K562 (cell line): ENCODE data around the gene RADX. TPM values are rescaled to one million over a fixed set of nuclear protein-coding genes. Genes with fewer than 3 reads are reported as not detected.

Experiments used
- ATAC-seq: fragments of 200-7000 bp; cut with Tn5 transposase; 3 replicates; pipeline ENCODE4 v1.9.1; 2020; ENCODE audit warnings: moderate library complexity
- BruUV-seq: library from RNA; stranded (reverse); fragments of 400-500 nt; replicated peaks from 2 replicates; lab custom pipeline; 2021; lab: Mats Ljungman, UMichigan
- CTCF ChIA-PET: fragments of 300-600 bp; formaldehyde crosslinking; extraction: SDS; loops from one replicate; lab custom pipeline; 2021; ENCODE audit warnings: low intra/inter-chr PET ratio; lab: Yijun Ruan, JAX
- POLR2A ChIA-PET: fragments of 300-600, 350-650 bp; sonication (Branson Sonifier 250); formaldehyde crosslinking; extraction: SDS; loops from one replicate; lab custom pipeline; 2021; ENCODE audit warnings: antibody characterized with exemption, inconsistent platforms; lab: Yijun Ruan, JAX
- DNase-seq, 4 experiments: peaks; one replicate each; pipeline versions ENCODE4 v3.0.0 to v3.0.0-alpha.2; 2011 to 2018; ENCODE audit warnings: low spot score in 3 of 4, mixed read lengths in 3 of 4; ENCODE audit errors: extremely low read depth in 1 of 4
- FAIRE-seq: peaks from 2 replicates; lab custom pipeline; 2011; peaks lifted over from hg19 to GRCh38; lab: Jason Lieb, UNC
- H2AFZ ChIP-seq: 2 replicates; pipeline ENCODE4 v1.6.0; 2011; ENCODE audit warnings: low read depth, low read length, control low read depth, inconsistent platforms
- H3K27ac ChIP-seq: fragments of 200-600 bp; 3 replicates; pipeline ENCODE4 v1.8.0; 2011; ENCODE audit warnings: low read depth, mild to moderate bottlenecking, control low read depth, inconsistent platforms, low read length, moderate library complexity, mixed read lengths; ENCODE audit errors: extremely low read depth
- H3K27me3 ChIP-seq, 2 experiments: fragments of 300-600 bp in 1 of 2; 2 replicates in 1 of 2; 3 replicates in 1 of 2; pipeline versions ENCODE4 v1.6.0 to v1.8.0; 2011; ENCODE audit warnings: inconsistent platforms in 2 of 2, low read length in 2 of 2, mild to moderate bottlenecking in 1 of 2, mixed read lengths in 1 of 2, moderate library complexity in 1 of 2; ENCODE audit not compliant: control insufficient read depth in 2 of 2, insufficient read depth in 2 of 2
- H3K36me3 ChIP-seq: fragments of 300-600 bp; 3 replicates; pipeline ENCODE4 v1.8.0; 2011; ENCODE audit warnings: mild to moderate bottlenecking, low read length, inconsistent platforms; ENCODE audit not compliant: control insufficient read depth, insufficient read depth
- H3K4me1 ChIP-seq, 2 experiments: fragments of 200-600 bp in 1 of 2; replicated peaks in 1 of 2; 2 replicates in 1 of 2; 3 replicates in 1 of 2; pipeline versions ENCODE4 v1.5.1 to v1.8.0; 2011; ENCODE audit warnings: inconsistent platforms in 2 of 2, low read length in 2 of 2, mild to moderate bottlenecking in 1 of 2, mixed read lengths in 1 of 2, moderate library complexity in 1 of 2; ENCODE audit not compliant: control insufficient read depth in 2 of 2, insufficient read depth in 2 of 2
- H3K4me2 ChIP-seq: 2 replicates; pipeline ENCODE4 v1.6.1; 2011; ENCODE audit warnings: low read length, control low read depth, inconsistent platforms, mixed read lengths; ENCODE audit not compliant: insufficient read depth
- H3K4me3 ChIP-seq: fragments of 200-600 bp; sonication (generic), shearing (Covaris generic); 2 replicates; pipeline ENCODE4 v1.5.1; 2016; ENCODE audit warnings: control low read depth, inconsistent platforms
- H3K79me2 ChIP-seq: fragments of 200-600 bp; 3 replicates; pipeline ENCODE4 v1.8.0; 2011; ENCODE audit warnings: low read length, inconsistent platforms; ENCODE audit not compliant: control insufficient read depth, insufficient read depth
- H3K9ac ChIP-seq, 2 experiments: 2 replicates each; pipeline versions ENCODE4 v1.6.0 to v1.6.1; 2011; ENCODE audit warnings: low read depth in 2 of 2, low read length in 2 of 2, control low read depth in 1 of 2, inconsistent platforms in 1 of 2, mild to moderate bottlenecking in 1 of 2, mixed read lengths in 1 of 2; ENCODE audit not compliant: insufficient read depth in 1 of 2
- H3K9me1 ChIP-seq: one replicate; pipeline ENCODE4 v1.6.0; 2011; ENCODE audit warnings: inconsistent platforms, mild to moderate bottlenecking, low read length, moderate library complexity; ENCODE audit not compliant: control insufficient read depth, insufficient read depth
- H3K9me3 ChIP-seq: replicated peaks from 2 replicates; pipeline ENCODE4 v1.5.1; 2011; ENCODE audit warnings: low read depth, low read length, inconsistent platforms; ENCODE audit not compliant: control insufficient read depth, insufficient read depth
- H4K20me1 ChIP-seq: replicated peaks from 2 replicates; pipeline ENCODE4 v1.6.1; 2011; ENCODE audit warnings: low read length, inconsistent platforms, mixed read lengths; ENCODE audit not compliant: control insufficient read depth, insufficient read depth
- ARHGAP35 ChIP-seq: fragments of 450-650 bp; IDR thresholded peaks from 2 replicates; pipeline ENCODE4 v1.6.1; 2018; ENCODE audit not compliant: partially characterized antibody
- BRCA1 ChIP-seq, 2 experiments: fragments of 450-650 bp in 1 of 2; sonication (generic) in 1 of 2; formaldehyde crosslinking in 1 of 2; IDR thresholded peaks; 2 replicates each; pipeline versions ENCODE4 v1.5.0 to v1.6.1; 2017 to 2020; ENCODE audit warnings: mild to moderate bottlenecking in 1 of 2, missing genetic modification reagents in 1 of 2
- CBX1 ChIP-seq: sonication (generic); IDR thresholded peaks from 2 replicates; pipeline ENCODE4 v1.6.1; 2016; ENCODE audit warnings: antibody characterized with exemption, low read depth, mild to moderate bottlenecking
- EHMT2 ChIP-seq: fragments of 450-650 bp; IDR thresholded peaks from 2 replicates; pipeline ENCODE4 v1.6.1; 2018; ENCODE audit warnings: antibody characterized with exemption
- FOXA1 ChIP-seq: fragments of 450-650 bp; IDR thresholded peaks from 2 replicates; pipeline ENCODE4 v1.6.1; 2016; ENCODE audit warnings: mild to moderate bottlenecking, borderline replicate concordance
- HLTF ChIP-seq: fragments of 450-650 bp; IDR thresholded peaks from 2 replicates; pipeline ENCODE4 v1.6.1; 2016
- HNRNPUL1 ChIP-seq: fragments of 200-400 bp; formaldehyde crosslinking; IDR thresholded peaks from 2 replicates; pipeline ENCODE4 v1.6.1; 2017; ENCODE audit warnings: low read length
- ILK ChIP-seq: fragments of 450-650 bp; IDR thresholded peaks from 2 replicates; pipeline ENCODE4 v1.6.1; 2016; ENCODE audit warnings: missing genetic modification characterization, low read depth, mild to moderate bottlenecking, missing compliant biosample characterization, moderate library complexity, borderline replicate concordance
- NR2C2 ChIP-seq, 2 experiments: fragments of 200-800 bp in 1 of 2; sonication (Bioruptor generic) in 1 of 2; sonication (generic) in 1 of 2; formaldehyde crosslinking in 1 of 2; IDR thresholded peaks; 2 replicates each; pipeline versions ENCODE4 v1.6.1 to v1.8.0; 2016 to 2022; ENCODE audit warnings: mild to moderate bottlenecking in 1 of 2, missing compliant biosample characterization in 1 of 2, missing genetic modification characterization in 1 of 2, missing genetic modification reagents in 1 of 2
- SRSF7 ChIP-seq: fragments of 200-400 bp; formaldehyde crosslinking; optimal IDR thresholded peaks from 2 replicates; pipeline ENCODE3; 2017; ENCODE audit warnings: mild to moderate bottlenecking, low read depth, low read length
- ZNF239 ChIP-seq: fragments of 250-450 bp; sonication (Bioruptor Pico); IDR thresholded peaks from 2 replicates; pipeline ENCODE4 v1.4.0; 2020; ENCODE audit warnings: mild to moderate bottlenecking
- ZNF384 ChIP-seq: IDR thresholded peaks from 2 replicates; pipeline ENCODE4 v1.6.1; 2012; ENCODE audit warnings: low read depth, low read length, improper control_type of control experiment
- ZNF561 ChIP-seq: fragments of 450-650 bp; formaldehyde crosslinking; conservative IDR thresholded peaks from 2 replicates; pipeline ENCODE4 v1.4.0; 2020; ENCODE audit warnings: mild to moderate bottlenecking, moderate library complexity
- ZZZ3 ChIP-seq: fragments of 450-650 bp; IDR thresholded peaks from 2 replicates; pipeline ENCODE4 v1.6.1; 2016; ENCODE audit warnings: antibody characterized with exemption, mild to moderate bottlenecking, moderate library complexity
- in situ Hi-C: fragments of 300-500 bp; cut with MboI; formaldehyde crosslinking; loops from 4 replicates; pipeline ENCODE4 v1.15.0; 2018; ENCODE audit warnings: inconsistent platforms, mixed read lengths
- intact Hi-C: fragments of 100-400 bp; cut with micrococcal nuclease; formaldehyde crosslinking; loops from 2 replicates; pipeline ENCODE4 v1.14.2; 2022
- polyA plus RNA-seq, 8 experiments: library from polyadenylated mRNA; depleted of rRNA in 4 of 8; stranded (reverse) in 5 of 8; unstranded in 3 of 8; fragments of >200 nt; fragmentation: Nextera tagmentation in 2 of 8; fragmentation: Illumina TruSeq in 1 of 8; extraction: Ambion mirVana in 2 of 8; extraction: Trizol in 1 of 8; gene quantifications; 2 replicates each; pipeline versions ENCODE4 v1.2.1 to v1.2.3, GENCODE V29; 2011 to 2014; ENCODE audit warnings: inconsistent platforms in 1 of 8, missing spikeins in 1 of 8
- total RNA-seq, 7 experiments: library from RNA; depleted of rRNA in 6 of 7; stranded (reverse); fragments of >200 nt in 6 of 7; fragmentation: Illumina TruSeq in 2 of 7; extraction: Trizol in 2 of 7; gene quantifications; 2 replicates each; pipeline versions ENCODE4 v1.2.1 to v1.2.3, GENCODE V29; 2011 to 2021; ENCODE audit warnings: low replicate concordance in 1 of 7
- TF ChIP-seq, protein P1 (sequence below): fragments of 450-650 bp; IDR thresholded peaks from 2 replicates; pipeline ENCODE4 v1.6.1; 2017; ENCODE audit warnings: antibody characterized with exemption
- TF ChIP-seq, protein P2 (sequence below): sonication (generic); formaldehyde crosslinking; IDR thresholded peaks from 2 replicates; pipeline ENCODE4 v1.8.1; 2023; ENCODE audit warnings: mild to moderate bottlenecking, missing genetic modification reagents

Gene RADX
- total and polyA plus RNA-seq, 9 of the 15 experiments (the other 6 are each of a cell fraction or from before 2014, with no cell fraction given), result 0.03 to 0.40 (median 0.12) TPM; not detected in 1

DNA sequence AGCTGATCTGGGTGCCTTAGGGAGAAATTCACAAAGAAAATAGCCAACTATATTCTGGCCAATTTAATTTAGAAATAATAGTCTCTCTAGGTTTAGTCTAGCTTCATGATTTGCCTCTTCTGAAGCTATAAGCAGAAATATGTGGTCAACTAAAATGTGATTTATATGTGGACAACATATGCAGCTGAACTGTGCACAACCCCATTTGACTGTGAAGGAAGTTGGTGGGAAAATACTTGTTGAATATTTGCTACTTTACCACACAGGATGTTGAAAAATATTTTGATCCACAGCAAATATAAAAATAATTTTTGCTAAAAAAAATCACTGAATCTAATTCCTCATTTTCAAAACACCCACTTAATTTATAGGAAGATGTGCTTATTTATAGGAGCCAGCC, 99.0 kb downstream of the RADX start:
- Histone ChIP-seq H3K27ac (no peak overlapping the region), H3K9ac (no peak overlapping the region), H3K4me3 (no peak overlapping the region), H3K27me3 (no peaks in the 10 kb centered on the region), H4K20me1 (no peaks in the 10 kb centered on the region), H3K79me2 (no peaks in the 10 kb centered on the region), H3K9me1 (no peaks in the 10 kb centered on the region), H3K4me2 (no peak overlapping the region), H3K4me1 (no peaks in the 10 kb centered on the region), H3K9me3 (no peaks in the 10 kb centered on the region), H2AFZ (no peak overlapping the region)
- ATAC-seq, result no peak
- DNase-seq, result no peak
- POLR2A ChIA-PET, result no interaction called here
- no peak for FAIRE-seq
- CTCF ChIA-PET, result no interaction called here
- intact Hi-C loops, result no loop called here
- no TSS peak for BruUV-seq
- TF ChIP-seq ZNF239 (CRISPR knock-in tag), result no peak
- TF ChIP-seq ZZZ3, result no peak
- no peak for TF ChIP-seq SRSF7
- TF ChIP-seq, protein P1, sequence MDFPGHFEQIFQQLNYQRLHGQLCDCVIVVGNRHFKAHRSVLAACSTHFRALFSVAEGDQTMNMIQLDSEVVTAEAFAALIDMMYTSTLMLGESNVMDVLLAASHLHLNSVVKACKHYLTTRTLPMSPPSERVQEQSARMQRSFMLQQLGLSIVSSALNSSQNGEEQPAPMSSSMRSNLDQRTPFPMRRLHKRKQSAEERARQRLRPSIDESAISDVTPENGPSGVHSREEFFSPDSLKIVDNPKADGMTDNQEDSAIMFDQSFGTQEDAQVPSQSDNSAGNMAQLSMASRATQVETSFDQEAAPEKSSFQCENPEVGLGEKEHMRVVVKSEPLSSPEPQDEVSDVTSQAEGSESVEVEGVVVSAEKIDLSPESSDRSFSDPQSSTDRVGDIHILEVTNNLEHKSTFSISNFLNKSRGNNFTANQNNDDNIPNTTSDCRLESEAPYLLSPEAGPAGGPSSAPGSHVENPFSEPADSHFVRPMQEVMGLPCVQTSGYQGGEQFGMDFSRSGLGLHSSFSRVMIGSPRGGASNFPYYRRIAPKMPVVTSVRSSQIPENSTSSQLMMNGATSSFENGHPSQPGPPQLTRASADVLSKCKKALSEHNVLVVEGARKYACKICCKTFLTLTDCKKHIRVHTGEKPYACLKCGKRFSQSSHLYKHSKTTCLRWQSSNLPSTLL, result no peak
- no peak for TF ChIP-seq FOXA1
- no peak for TF ChIP-seq ZNF384
- no peak for TF ChIP-seq HLTF
- TF ChIP-seq ZNF561 (CRISPR knock-in tag), result no peak
- TF ChIP-seq EHMT2, result no peak
- no peak for TF ChIP-seq NR2C2 (CRISPR knock-in tag; IDR thresholded peaks at IDR 0.05)
- no peak for TF ChIP-seq NR2C2 (tag; IDR thresholded peaks at IDR 0.05)
- no peak for TF ChIP-seq BRCA1 (IDR thresholded peaks at IDR 0.05)
- TF ChIP-seq BRCA1 (CRISPR knock-in tag; IDR thresholded peaks at IDR 0.05), result no peak
- TF ChIP-seq, protein P2, sequence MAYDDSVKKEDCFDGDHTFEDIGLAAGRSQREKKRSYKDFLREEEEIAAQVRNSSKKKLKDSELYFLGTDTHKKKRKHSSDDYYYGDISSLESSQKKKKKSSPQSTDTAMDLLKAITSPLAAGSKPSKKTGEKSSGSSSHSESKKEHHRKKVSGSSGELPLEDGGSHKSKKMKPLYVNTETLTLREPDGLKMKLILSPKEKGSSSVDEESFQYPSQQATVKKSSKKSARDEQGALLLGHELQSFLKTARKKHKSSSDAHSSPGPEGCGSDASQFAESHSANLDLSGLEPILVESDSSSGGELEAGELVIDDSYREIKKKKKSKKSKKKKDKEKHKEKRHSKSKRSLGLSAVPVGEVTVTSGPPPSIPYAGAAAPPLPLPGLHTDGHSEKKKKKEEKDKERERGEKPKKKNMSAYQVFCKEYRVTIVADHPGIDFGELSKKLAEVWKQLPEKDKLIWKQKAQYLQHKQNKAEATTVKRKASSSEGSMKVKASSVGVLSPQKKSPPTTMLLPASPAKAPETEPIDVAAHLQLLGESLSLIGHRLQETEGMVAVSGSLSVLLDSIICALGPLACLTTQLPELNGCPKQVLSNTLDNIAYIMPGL, result no peak
- no peak for TF ChIP-seq ARHGAP35
- TF ChIP-seq HNRNPUL1, result no peak
- no peak for TF ChIP-seq ILK
- no peak for TF ChIP-seq CBX1
- TF ChIP-seq, all 486 proteins: peak for 0
- no peaks in the 10 kb centered on the region for H3K36me3 ChIP-seq
- in situ Hi-C loops, result no loop called here
